Right cardiac atrium (tissue), 5 donors: ENCODE data around the gene SNX13. TPM values are rescaled to one million over a fixed set of nuclear protein-coding genes. Genes with fewer than 3 reads are reported as not detected.
A peak's percentile ranks its signal among the peaks of the same experiment; 100 is the strongest.

Experiments used
- ATAC-seq, 2 donors: fragments of 200-7000 bp; cut with Tn5 transposase; one replicate each; pipeline versions ENCODE4 v1.8.0 to v1.9.1; 2020; ENCODE audit warnings: moderate library complexity in 2 of 2, mild to moderate bottlenecking in 1 of 2
- DNase-seq, 3 donors: peaks; one replicate each; pipeline ENCODE4 v3.0.0-alpha.2; 2020
- H3K27ac ChIP-seq: one replicate; pipeline ENCODE4 v1.5.1; 2013; ENCODE audit warnings: mild to moderate bottlenecking, low read length, control low read depth, moderate library complexity
- H3K27me3 ChIP-seq: one replicate; pipeline ENCODE4 v1.6.1; 2013; ENCODE audit not compliant: control insufficient read depth, insufficient read depth
- H3K4me1 ChIP-seq: one replicate; pipeline ENCODE4 v1.6.1; 2013; ENCODE audit warnings: low read length; ENCODE audit not compliant: control insufficient read depth, insufficient read depth
- H3K4me3 ChIP-seq: one replicate; pipeline ENCODE4 v1.5.1; 2013; ENCODE audit warnings: low read length, control low read depth
- H3K9me3 ChIP-seq: one replicate; pipeline ENCODE4 v1.6.1; 2013; ENCODE audit warnings: low read length; ENCODE audit not compliant: control insufficient read depth
- WGBS: extraction: QIAGEN DNeasy Blood & Tissue Kit; methylation state at CpG from one replicate; pipeline ENCODE4 v1.1.7; 2013; 5-methylcytosine and 5-hydroxymethylcytosine counted together
- intact Hi-C, 4 donors: fragments of 100-400 bp; cut with DNase I; formaldehyde crosslinking; loops; one replicate each; pipeline versions ENCODE4 v1.11.0 to v1.14.0; 2022 to 2023
- polyA plus RNA-seq: library from polyadenylated mRNA; stranded (reverse); fragments of 200-250 nt; gene quantifications from one replicate; pipeline ENCODE4 v1.2.3, GENCODE V29; 2013
- total RNA-seq, 4 donors: library from RNA; stranded (reverse); fragmentation: NEBNext Ultra II Directional; extraction: Animal tissue kit (Norgen Biotek cat#: 25700); gene quantifications; one replicate each; pipeline ENCODE4 v1.2.1, GENCODE V29; 2021
- donor health status: healthy with polysubstance abuse.
- donor health status: DM: no; HTN: yes; CAD: no.
- donor health status: DM: no; HTN: no; CAD: no.
- donor health status: DM: no; HTN: yes; CAD: no; lungs with severe emphysema.
- donor health status: DM: yes; HTN: yes; CAD: no.

Gene SNX13
- total and polyA plus RNA-seq, 5 donors = 11.4 to 50.8 (median 47.0) TPM

- intact Hi-C loops = no loop called here
- ATAC-seq (no peak), DNase-seq (no peak)
- no peak overlapping the region for H3K4me3 ChIP-seq
- H3K27ac ChIP-seq = no peak overlapping the region
- 92% methylated on average over 8 of the region's 8 CpGs for WGBS
- H3K4me1 ChIP-seq = no peaks in the 10 kb centered on the region
- H3K27me3 ChIP-seq = no peaks in the 10 kb centered on the region
- H3K9me3 ChIP-seq = no peaks in the 10 kb centered on the region
Measured at GRCh38 chr7:17871815-17872533, 68.3 kb downstream of the SNX13 start.

GRCh38 chr7:17870406-17870805 is 69.9 kb downstream of the SNX13 start:
- no peak for DNase-seq
- WGBS = 77% methylated on average over 2 of the region's 2 CpGs
- Histone ChIP-seq H3K27me3 (no peaks in the 10 kb centered on the region), H3K4me1 (no peaks in the 10 kb centered on the region), H3K4me3 (no peak overlapping the region), H3K27ac (no peak overlapping the region), H3K9me3 (no peaks in the 10 kb centered on the region)
- ATAC-seq = no peak
- intact Hi-C loops = no loop called here

GRCh38 chr7:17863809-17864143 is 76.5 kb downstream of the SNX13 start:
- ATAC-seq = no peak

GRCh38 chr7:17863095-17863808 is 77.0 kb downstream of the SNX13 start:
- Histone ChIP-seq H3K27me3 (no peaks in the 10 kb centered on the region), H3K4me1 (peaks cover 5% of the 10 kb centered on the region), H3K27ac (no peak overlapping the region), H3K9me3 (no peaks in the 10 kb centered on the region), H3K4me3 (no peak overlapping the region)
- ATAC-seq (peak; percentile 29 to 38), DNase-seq (no peak)
- WGBS = 93% methylated on average over 7 of the region's 7 CpGs
- intact Hi-C loops = no loop called here

More at GRCh38 chr7:17863809-17864143, 76.5 kb downstream of the SNX13 start:
- intact Hi-C loops = no loop called here
- Histone ChIP-seq H3K27me3 (no peaks in the 10 kb centered on the region), H3K27ac (no peak overlapping the region), H3K9me3 (no peaks in the 10 kb centered on the region), H3K4me1 (peaks cover 5% of the 10 kb centered on the region), H3K4me3 (no peak overlapping the region)
- no peak for DNase-seq

GRCh38 chr7:17856251-17856650 is 84.0 kb downstream of the SNX13 start:
- intact Hi-C loops = no loop called here
- Histone ChIP-seq H3K27ac (no peak overlapping the region), H3K9me3 (no peaks in the 10 kb centered on the region), H3K4me3 (no peak overlapping the region), H3K27me3 (no peaks in the 10 kb centered on the region), H3K4me1 (peaks cover 3% of the 10 kb centered on the region)
- 98% methylated on average over 1 of the region's 1 CpG for WGBS
- DNase-seq (no peak), ATAC-seq (no peak)

GRCh38 chr7:17855202-17855601 is 85.1 kb downstream of the SNX13 start:
- 42% methylated on average over 1 of the region's 1 CpG for WGBS
- H3K4me3 ChIP-seq = no peak overlapping the region
- no peaks in the 10 kb centered on the region for H3K4me1 ChIP-seq
- intact Hi-C loops = no loop called here
- H3K27ac ChIP-seq = no peak overlapping the region
- no peaks in the 10 kb centered on the region for H3K9me3 ChIP-seq
- no peak for DNase-seq
- H3K27me3 ChIP-seq = no peaks in the 10 kb centered on the region
- no peak for ATAC-seq

- DNase-seq = no peak
- Histone ChIP-seq H3K4me1 (no peaks in the 10 kb centered on the region), H3K27me3 (no peaks in the 10 kb centered on the region), H3K27ac (no peak overlapping the region), H3K9me3 (no peaks in the 10 kb centered on the region), H3K4me3 (no peak overlapping the region)
- ATAC-seq = no peak
- WGBS = 88% methylated on average over 3 of the region's 3 CpGs
- intact Hi-C loops = no loop called here
Measured at GRCh38 chr7:17854261-17855047, 85.8 kb downstream of the SNX13 start.

- intact Hi-C loops = no loop called here
- H3K4me1 ChIP-seq = no peaks in the 10 kb centered on the region
- 100% methylated on average over 1 of the region's 1 CpG for WGBS
- H3K27me3 ChIP-seq = no peaks in the 10 kb centered on the region
- DNase-seq (no peak), ATAC-seq (no peak)
- no peak overlapping the region for H3K27ac ChIP-seq
- H3K9me3 ChIP-seq = no peaks in the 10 kb centered on the region
- no peak overlapping the region for H3K4me3 ChIP-seq
Measured at GRCh38 chr7:17852361-17852760, 87.9 kb downstream of the SNX13 start.

GRCh38 chr7:17849504-17849903 is 90.8 kb downstream of the SNX13 start:
- DNase-seq (no peak), ATAC-seq (no peak)
- Histone ChIP-seq H3K9me3 (no peaks in the 10 kb centered on the region), H3K4me3 (no peak overlapping the region), H3K27ac (no peak overlapping the region), H3K27me3 (no peaks in the 10 kb centered on the region), H3K4me1 (no peaks in the 10 kb centered on the region)
- intact Hi-C loops = no loop called here
- 94% methylated on average over 3 of the region's 3 CpGs for WGBS

- Histone ChIP-seq H3K4me3 (no peak overlapping the region), H3K9me3 (no peaks in the 10 kb centered on the region), H3K27ac (no peak overlapping the region), H3K4me1 (no peaks in the 10 kb centered on the region), H3K27me3 (no peaks in the 10 kb centered on the region)
- 98% methylated on average over 10 of the region's 10 CpGs for WGBS
- intact Hi-C loops = no loop called here
- DNase-seq (peak in 1 of 3 donors; percentile 30), ATAC-seq (no peak)
Measured at GRCh38 chr7:17848516-17848915, 91.8 kb downstream of the SNX13 start.

- Histone ChIP-seq H3K9me3 (no peaks in the 10 kb centered on the region), H3K27ac (no peak overlapping the region), H3K27me3 (no peaks in the 10 kb centered on the region), H3K4me1 (no peaks in the 10 kb centered on the region), H3K4me3 (no peak overlapping the region)
- 88% methylated on average over 5 of the region's 5 CpGs for WGBS
- intact Hi-C loops = no loop called here
- ATAC-seq (no peak), DNase-seq (no peak)
Measured at GRCh38 chr7:17846935-17847334, 93.4 kb downstream of the SNX13 start.
